NT2/D1 (cell line): Measurements from ENCODE around the gene PARD3.

Experiments
- SUZ12 ChIP-seq: IDR thresholded peaks from 2 replicates; pipeline ENCODE4 v1.6.1; 2011; ENCODE audit not compliant: insufficient read length, insufficient read depth; ENCODE audit errors: extremely low read depth
- YY1 ChIP-seq: IDR thresholded peaks from 2 replicates; pipeline ENCODE4 v1.6.1; 2011; ENCODE audit not compliant: insufficient read length, insufficient read depth
- ZNF274 ChIP-seq: IDR thresholded peaks from 2 replicates; pipeline ENCODE4 v1.6.1; 2011; ENCODE audit warnings: mild to moderate bottlenecking, low read depth, low read length

DNA sequence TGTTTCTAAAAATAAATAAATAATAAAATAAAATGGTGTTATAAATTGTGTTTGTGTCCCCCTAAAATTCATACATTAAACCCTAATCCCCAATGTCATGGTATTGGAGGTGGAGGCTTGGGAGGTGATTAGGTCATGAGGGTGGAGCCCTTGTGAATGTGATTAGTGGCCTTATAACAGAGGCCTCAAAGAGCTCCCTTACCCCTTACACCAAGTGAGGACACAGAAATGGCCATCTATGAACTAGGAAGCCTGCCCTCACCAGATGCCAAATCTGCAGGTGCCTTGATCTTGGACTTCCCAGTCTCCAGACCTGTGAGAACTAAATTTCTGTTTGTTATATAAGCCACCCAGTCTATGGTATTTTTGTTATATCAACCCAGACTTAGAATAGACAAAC is 738.7 kb downstream of the PARD3 start:
- no peak for TF ChIP-seq SUZ12
- no peak for TF ChIP-seq ZNF274
- TF ChIP-seq YY1 = no peak
